Peyer's patch (tissue), 4 donors: ENCODE results near the gene SPRED3. TPM values are rescaled to one million over a fixed set of nuclear protein-coding genes. Genes with fewer than 3 reads are reported as not detected.
"Not testable (repeated sequence)": the region's sequence is repeated elsewhere in the genome, so short reads cannot be mapped to it uniquely, and the experiment has no call there.

Experiments used
- DNase-seq, 3 donors: peaks; one replicate each; pipeline ENCODE4 v3.0.0-alpha.2; 2017 to 2019
- H3K27ac ChIP-seq, 4 donors: fragments of 200-600 bp; sonication (generic); one replicate each; pipeline ENCODE4 v1.5.1; 2016 to 2019
- H3K27me3 ChIP-seq, 2 donors: fragments of 200-600 bp; sonication (generic); one replicate each; pipeline ENCODE4 v1.5.1; 2019
- H3K36me3 ChIP-seq, 3 donors: fragments of 200-600 bp; sonication (generic); one replicate each; pipeline ENCODE4 v1.5.1; 2016 to 2019
- H3K4me1 ChIP-seq, 4 donors: fragments of 200-600 bp; sonication (generic); one replicate each; pipeline ENCODE4 v1.5.1; 2016 to 2019
- H3K4me3 ChIP-seq, 4 donors: fragments of 200-600 bp; sonication (generic); 1 replicate in 3 of 4; 2 replicates in 1 of 4; pipeline ENCODE4 v1.5.1; 2016 to 2019; ENCODE audit warnings: mild to moderate bottlenecking in 1 of 4
- H3K9me3 ChIP-seq, 4 donors: fragments of 200-600 bp; sonication (generic); one replicate each; pipeline ENCODE4 v1.5.1; 2016 to 2019; ENCODE audit warnings: mild to moderate bottlenecking in 1 of 4
- POLR2A ChIP-seq, 2 donors: fragments of 450-650 bp; IDR thresholded peaks; one replicate each; pipeline ENCODE4 v1.5.1; 2017; ENCODE audit warnings: antibody characterized with exemption in 2 of 2, mild to moderate bottlenecking in 2 of 2, moderate library complexity in 2 of 2
- total RNA-seq, 4 donors: library from RNA; depleted of rRNA; stranded (reverse); fragments of >200 nt; gene quantifications; one replicate each; pipeline ENCODE4 v1.1.0, GENCODE V29; 2016
- TF ChIP-seq, protein P1 (sequence below), 6 experiments: fragments of 450-650 bp in 4 of 6; fragments of 200-600 bp in 2 of 6; sonication (generic) in 1 of 6; IDR thresholded peaks; one replicate each; pipeline ENCODE4 v1.5.1; 2017 to 2019; ENCODE audit warnings: antibody characterized with exemption in 6 of 6, mild to moderate bottlenecking in 3 of 6, moderate library complexity in 1 of 6

SPRED3 gene
- total RNA-seq, 4 donors from 2014 or later: 0.88 to 5.9 (median 2.4) TPM; not detected in 1

DNA sequence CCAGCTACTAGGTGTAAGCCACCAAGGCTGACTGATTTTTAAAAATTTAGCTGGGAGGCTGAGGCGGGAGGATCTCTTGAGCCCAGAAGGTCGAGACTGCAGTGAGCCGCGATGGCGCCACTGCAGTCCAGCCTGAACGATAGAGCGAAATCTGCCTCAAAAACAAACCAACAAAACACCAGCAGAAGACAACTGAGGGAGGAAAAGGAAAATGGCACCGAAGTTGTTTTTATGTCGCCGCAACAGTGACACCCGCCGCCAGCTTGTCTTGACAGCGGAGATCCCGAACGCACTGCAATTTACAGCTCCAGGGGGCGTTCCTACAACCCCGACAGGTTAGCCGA lies 14.1 kb downstream of the SPRED3 start:
- H3K4me3 ChIP-seq: peak overlapping the region; percentile 77 to 92 (median 86)
- peaks cover 0 to 28% (median 0%) of the 10 kb centered on the region in 3 donors for H3K36me3 ChIP-seq
- H3K27ac ChIP-seq: peak overlapping the region in 2 of 4 donors; percentile 64 to 96
- no peak for DNase-seq
- TF ChIP-seq, protein P1, sequence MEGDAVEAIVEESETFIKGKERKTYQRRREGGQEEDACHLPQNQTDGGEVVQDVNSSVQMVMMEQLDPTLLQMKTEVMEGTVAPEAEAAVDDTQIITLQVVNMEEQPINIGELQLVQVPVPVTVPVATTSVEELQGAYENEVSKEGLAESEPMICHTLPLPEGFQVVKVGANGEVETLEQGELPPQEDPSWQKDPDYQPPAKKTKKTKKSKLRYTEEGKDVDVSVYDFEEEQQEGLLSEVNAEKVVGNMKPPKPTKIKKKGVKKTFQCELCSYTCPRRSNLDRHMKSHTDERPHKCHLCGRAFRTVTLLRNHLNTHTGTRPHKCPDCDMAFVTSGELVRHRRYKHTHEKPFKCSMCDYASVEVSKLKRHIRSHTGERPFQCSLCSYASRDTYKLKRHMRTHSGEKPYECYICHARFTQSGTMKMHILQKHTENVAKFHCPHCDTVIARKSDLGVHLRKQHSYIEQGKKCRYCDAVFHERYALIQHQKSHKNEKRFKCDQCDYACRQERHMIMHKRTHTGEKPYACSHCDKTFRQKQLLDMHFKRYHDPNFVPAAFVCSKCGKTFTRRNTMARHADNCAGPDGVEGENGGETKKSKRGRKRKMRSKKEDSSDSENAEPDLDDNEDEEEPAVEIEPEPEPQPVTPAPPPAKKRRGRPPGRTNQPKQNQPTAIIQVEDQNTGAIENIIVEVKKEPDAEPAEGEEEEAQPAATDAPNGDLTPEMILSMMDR (IDR thresholded peaks at IDR 0.05): no peak
- TF ChIP-seq POLR2A (IDR thresholded peaks at IDR 0.05): peak in 1 of 2 donors; percentile 37
- peaks cover 0 to 13% (median 3%) of the 10 kb centered on the region in 4 donors for H3K4me1 ChIP-seq
- H3K27me3 ChIP-seq: no peaks in the 10 kb centered on the region
- H3K9me3 ChIP-seq: no peaks in the 10 kb centered on the region

DNA sequence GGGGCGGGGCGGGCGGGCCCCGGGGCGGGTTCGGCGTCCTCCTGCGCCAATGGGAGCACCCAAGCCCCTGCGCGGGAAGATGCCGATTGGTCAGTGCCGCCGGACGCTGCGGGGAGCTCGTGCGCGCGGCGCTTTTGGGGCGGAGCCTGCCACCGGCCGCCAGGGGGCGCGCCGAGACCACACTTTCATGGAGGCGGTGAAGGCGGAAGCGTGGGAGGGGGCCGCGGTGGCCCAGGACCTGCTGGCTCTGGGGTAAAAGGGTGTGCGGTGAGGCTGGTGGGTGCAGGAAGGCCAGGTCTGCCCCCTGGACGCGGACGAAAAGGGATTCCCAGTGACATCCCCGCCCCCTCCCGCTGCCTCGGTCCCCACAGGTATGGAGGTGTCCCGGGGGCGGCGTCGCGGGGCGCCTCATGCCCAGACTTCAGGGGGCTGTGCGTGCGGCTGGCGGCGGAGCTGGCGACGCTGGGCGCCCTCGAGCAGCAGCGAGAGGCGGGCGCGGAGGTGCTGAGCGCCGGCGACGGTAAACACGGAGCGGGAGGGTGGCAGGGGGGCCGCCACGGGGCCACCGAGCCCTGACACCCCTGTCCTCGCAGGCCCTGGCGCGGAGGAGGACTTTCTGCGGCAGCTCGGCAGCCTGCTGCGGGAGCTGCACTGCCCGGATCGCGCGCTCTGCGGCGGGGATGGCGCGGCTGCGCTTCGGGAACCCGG lies 14.6 kb downstream of the SPRED3 start, which contains the start of gene FAM98C:
TSS of gene FAM98C (plus strand) at position 127 of the 708 bp plus-strand sequence. CDS start at position 188, 61 bp downstream.
- TF ChIP-seq, protein P1 (IDR thresholded peaks at IDR 0.05): peak; percentile 96 to 100 (median 99)
- peak; percentile 38 to 54 for TF ChIP-seq POLR2A (IDR thresholded peaks at IDR 0.05)
- H3K4me3 ChIP-seq: peak within 1 kb of the TSS; percentile 77 to 92 (median 86)
- H3K27me3 ChIP-seq: no peaks in the 10 kb centered on the region
- H3K36me3 ChIP-seq: peaks cover 0 to 28% (median 0%) of the 10 kb centered on the region in 3 donors
- DNase-seq: peak; percentile 95 to 99 (median 98)
- no peaks in the 10 kb centered on the region for H3K9me3 ChIP-seq
- peaks cover 0 to 13% (median 3%) of the 10 kb centered on the region in 4 donors for H3K4me1 ChIP-seq
- H3K27ac ChIP-seq: peak within 1 kb of the TSS; percentile 85 to 96 (median 90)

DNA sequence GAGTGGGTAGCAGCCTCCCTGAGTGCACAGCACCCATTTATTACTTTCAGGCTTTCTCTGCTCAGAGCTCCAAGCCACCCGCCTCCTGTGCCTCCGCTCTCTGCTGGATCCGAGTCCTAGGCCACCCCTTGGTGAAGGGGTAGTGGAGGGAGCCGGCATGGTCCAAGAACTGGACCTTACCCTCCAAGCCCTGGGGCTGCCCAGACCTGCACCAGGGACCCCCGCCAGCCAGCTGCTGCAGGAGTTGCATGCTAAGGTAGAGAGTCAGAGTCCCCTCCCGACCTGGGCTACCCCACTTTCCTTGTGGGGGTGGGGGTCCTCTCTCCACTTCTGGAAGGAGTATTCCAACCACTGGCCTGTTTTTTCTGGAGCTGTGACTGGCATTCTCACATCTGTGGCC lies 16.4 kb downstream of the SPRED3 start:
- H3K27ac ChIP-seq: peak overlapping the region in 2 of 4 donors; percentile 16 to 85
- TF ChIP-seq POLR2A (IDR thresholded peaks at IDR 0.05): no peak
- TF ChIP-seq, protein P1 (IDR thresholded peaks at IDR 0.05): no peak
- peak in 1 of 3 donors; percentile 44 for DNase-seq
- peaks cover 0 to 13% (median 3%) of the 10 kb centered on the region in 4 donors for H3K4me1 ChIP-seq
- peaks cover 0 to 34% (median 0%) of the 10 kb centered on the region in 3 donors for H3K36me3 ChIP-seq
- H3K27me3 ChIP-seq: no peaks in the 10 kb centered on the region
- H3K9me3 ChIP-seq: no peaks in the 10 kb centered on the region
- H3K4me3 ChIP-seq: no peak overlapping the region

DNA sequence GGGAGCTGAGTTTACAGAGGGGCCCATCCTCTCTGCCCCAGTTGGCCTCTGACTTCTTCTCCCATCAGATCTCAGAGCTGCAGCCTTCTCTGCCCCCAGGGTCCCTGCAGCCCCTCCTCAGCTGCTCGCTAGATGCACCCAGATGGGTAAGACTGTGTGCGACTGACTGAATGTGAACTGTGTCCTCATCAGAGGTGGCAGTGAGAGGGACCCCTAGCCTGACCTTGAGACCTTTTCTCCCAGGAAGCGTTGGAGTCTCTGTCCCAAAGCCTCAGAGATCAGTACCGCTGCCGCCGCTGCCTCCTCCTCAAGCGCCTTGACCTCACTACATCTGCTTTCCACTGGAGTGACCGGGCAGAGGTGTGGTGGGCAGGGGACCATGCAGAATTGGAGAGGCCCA lies 16.8 kb downstream of the SPRED3 start:
- Histone ChIP-seq H3K4me1 (peaks cover 0 to 13% (median 3%) of the 10 kb centered on the region in 4 donors), H3K27ac (no peak overlapping the region), H3K27me3 (no peaks in the 10 kb centered on the region), H3K4me3 (no peak overlapping the region), H3K36me3 (peaks cover 0 to 34% (median 0%) of the 10 kb centered on the region in 3 donors), H3K9me3 (no peaks in the 10 kb centered on the region)
- DNase-seq: peak in 1 of 3 donors; percentile 32
- TF ChIP-seq POLR2A (IDR thresholded peaks at IDR 0.05): no peak
- TF ChIP-seq, protein P1 (IDR thresholded peaks at IDR 0.05): no peak

DNA sequence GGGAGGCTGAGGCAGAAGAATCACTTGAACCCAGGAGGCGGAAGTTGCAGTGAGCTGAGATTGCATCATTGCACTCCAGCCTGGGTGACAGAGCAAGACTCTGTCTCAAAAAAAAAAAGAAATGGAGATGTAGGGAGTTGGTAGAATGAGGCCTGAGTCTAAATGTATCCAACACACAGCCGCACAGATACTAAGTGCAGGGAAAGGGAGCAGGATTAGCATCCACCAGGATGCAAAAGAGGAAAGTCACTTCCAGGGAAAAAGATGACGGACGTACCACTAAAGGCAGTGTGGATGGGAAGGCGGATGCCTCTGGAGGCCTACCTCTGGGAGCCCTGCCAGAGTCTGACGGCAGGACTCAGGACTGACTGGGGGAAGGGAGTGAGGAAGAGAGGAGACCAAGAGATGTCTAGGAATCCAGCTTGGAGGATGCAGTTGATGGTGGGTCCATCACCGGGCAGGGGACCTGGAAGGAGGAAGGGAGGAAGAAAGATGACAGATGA lies 21.2 kb downstream of the SPRED3 start:
- peaks cover 0 to 31% (median 0%) of the 10 kb centered on the region in 3 donors for H3K36me3 ChIP-seq
- H3K27me3 ChIP-seq: no peaks in the 10 kb centered on the region
- no peak overlapping the region for H3K4me3 ChIP-seq
- H3K4me1 ChIP-seq: peaks cover 0 to 3% (median 0%) of the 10 kb centered on the region in 4 donors
- peak in 1 of 3 donors; percentile 45 for DNase-seq
- H3K27ac ChIP-seq: no peak overlapping the region
- H3K9me3 ChIP-seq: no peaks in the 10 kb centered on the region
- TF ChIP-seq POLR2A (IDR thresholded peaks at IDR 0.05): no peak
- TF ChIP-seq, protein P1 (IDR thresholded peaks at IDR 0.05): no peak

DNA sequence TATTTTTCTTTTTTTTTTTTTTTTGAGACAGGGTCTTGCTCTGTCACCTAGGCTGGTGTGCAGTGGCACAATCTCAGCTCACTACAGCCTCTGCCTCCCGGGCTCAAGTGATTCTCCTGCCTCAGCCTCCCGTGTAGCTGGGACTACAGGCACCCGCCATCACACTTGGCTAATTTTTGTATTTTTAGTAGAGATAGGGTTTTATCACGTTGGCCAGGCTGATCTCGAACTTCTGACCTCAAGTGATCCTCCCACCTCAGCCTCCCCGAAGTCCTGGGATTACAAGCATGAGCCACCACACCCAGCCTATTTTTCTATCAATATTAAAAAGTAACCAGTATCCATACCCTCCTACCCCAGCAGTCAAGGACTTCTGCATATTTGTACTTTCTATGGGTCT lies 21.9 kb downstream of the SPRED3 start:
- DNase-seq: peak in 1 of 3 donors; percentile 5
- not testable (repeated sequence) for H3K27me3 ChIP-seq, H3K27ac ChIP-seq, H3K9me3 ChIP-seq, H3K4me1 ChIP-seq, H3K4me3 ChIP-seq
- peaks cover 0 to 24% (median 0%) of the 10 kb centered on the region in 3 donors for H3K36me3 ChIP-seq
